ENCODE results near the gene MAGED1.

The MAGED1 gene

GRCh38 chrX:51922561-51922960, 29.1 kb downstream of the MAGED1 start:
- TF ChIP-seq, protein P1, sequence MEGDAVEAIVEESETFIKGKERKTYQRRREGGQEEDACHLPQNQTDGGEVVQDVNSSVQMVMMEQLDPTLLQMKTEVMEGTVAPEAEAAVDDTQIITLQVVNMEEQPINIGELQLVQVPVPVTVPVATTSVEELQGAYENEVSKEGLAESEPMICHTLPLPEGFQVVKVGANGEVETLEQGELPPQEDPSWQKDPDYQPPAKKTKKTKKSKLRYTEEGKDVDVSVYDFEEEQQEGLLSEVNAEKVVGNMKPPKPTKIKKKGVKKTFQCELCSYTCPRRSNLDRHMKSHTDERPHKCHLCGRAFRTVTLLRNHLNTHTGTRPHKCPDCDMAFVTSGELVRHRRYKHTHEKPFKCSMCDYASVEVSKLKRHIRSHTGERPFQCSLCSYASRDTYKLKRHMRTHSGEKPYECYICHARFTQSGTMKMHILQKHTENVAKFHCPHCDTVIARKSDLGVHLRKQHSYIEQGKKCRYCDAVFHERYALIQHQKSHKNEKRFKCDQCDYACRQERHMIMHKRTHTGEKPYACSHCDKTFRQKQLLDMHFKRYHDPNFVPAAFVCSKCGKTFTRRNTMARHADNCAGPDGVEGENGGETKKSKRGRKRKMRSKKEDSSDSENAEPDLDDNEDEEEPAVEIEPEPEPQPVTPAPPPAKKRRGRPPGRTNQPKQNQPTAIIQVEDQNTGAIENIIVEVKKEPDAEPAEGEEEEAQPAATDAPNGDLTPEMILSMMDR (IDR thresholded peaks at IDR 0.05), result no peak
- no peak overlapping the region for H3K4me3 ChIP-seq
- no peak overlapping the region for H3K27ac ChIP-seq
- no peak for DNase-seq (ENCODE audit: low spot score)

DNA sequence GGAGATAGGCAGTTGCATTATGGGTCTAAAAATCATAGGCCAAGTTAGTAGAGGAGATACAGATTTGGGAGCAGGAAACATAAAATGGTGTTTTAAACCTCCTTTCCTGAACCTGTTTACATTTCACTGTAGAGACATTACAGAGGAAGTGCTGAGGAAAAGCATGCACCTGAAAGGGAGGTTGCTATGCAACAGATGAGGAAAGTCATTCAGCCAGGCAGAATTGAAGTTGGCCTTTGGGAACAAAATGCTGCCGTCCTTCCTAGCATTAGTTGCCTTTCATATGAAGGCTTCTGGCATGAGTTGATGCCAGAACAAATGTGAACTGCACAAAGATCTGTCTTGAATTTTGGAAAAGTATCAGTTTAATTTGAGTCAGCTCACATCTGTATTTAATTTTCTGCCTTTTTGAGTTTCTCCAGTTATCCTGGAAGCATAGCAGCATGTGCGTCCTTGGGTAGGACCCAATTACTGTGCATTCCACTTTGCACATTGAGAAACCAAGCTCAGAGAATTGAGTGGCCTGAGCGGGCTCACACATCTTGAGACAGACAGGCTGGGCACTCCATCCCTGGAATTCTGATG, 38.2 kb downstream of the MAGED1 start:
- no peak for DNase-seq (ENCODE audit: low spot score)
- no peak overlapping the region for H3K4me3 ChIP-seq
- no peak overlapping the region for H3K27ac ChIP-seq
- TF ChIP-seq, protein P1 (IDR thresholded peaks at IDR 0.05), result no peak
